K562 (cell line): ENCODE measurements around the gene MAD1L1. TPM values are rescaled to one million over a fixed set of nuclear protein-coding genes. Genes with fewer than 3 reads are reported as not detected.

ENCODE experiments used
- ATF1 ChIP-seq, 2 experiments: fragments of 450-650 bp in 1 of 2; IDR thresholded peaks; 2 replicates each; pipeline ENCODE4 v1.6.1; 2016; ENCODE audit warnings: missing compliant biosample characterization in 1 of 2, missing genetic modification characterization in 1 of 2
- EP400 ChIP-seq: fragments of 450-650 bp; IDR thresholded peaks from 2 replicates; pipeline ENCODE4 v1.6.1; 2017; ENCODE audit warnings: antibody characterized with exemption, mild to moderate bottlenecking, moderate library complexity
- HDAC1 ChIP-seq, 2 experiments: fragments of 450-650 bp; IDR thresholded peaks; 2 replicates each; pipeline ENCODE4 v1.6.1; 2016 to 2017; ENCODE audit warnings: inconsistent platforms in 1 of 2, mild to moderate bottlenecking in 1 of 2, moderate library complexity in 1 of 2
- HNRNPH1 ChIP-seq: fragments of 200-400 bp; formaldehyde crosslinking; optimal IDR thresholded peaks from 2 replicates; pipeline ENCODE3; 2017; ENCODE audit warnings: low read depth, mild to moderate bottlenecking, low read length, moderate library complexity
- JUNB ChIP-seq: fragments of 450-650 bp; formaldehyde crosslinking; conservative IDR thresholded peaks from 2 replicates; pipeline ENCODE4 v1.4.0; 2020; ENCODE audit warnings: mild to moderate bottlenecking
- PHF20 ChIP-seq: fragments of 450-650 bp; IDR thresholded peaks from 2 replicates; pipeline ENCODE4 v1.6.1; 2018; ENCODE audit not compliant: partially characterized antibody
- TARDBP ChIP-seq: fragments of 450-650 bp; IDR thresholded peaks from 2 replicates; pipeline ENCODE4 v1.6.1; 2016
- TBP ChIP-seq: optimal IDR thresholded peaks from 2 replicates; pipeline ENCODE3; 2011; ENCODE audit warnings: low read depth, low read length, improper control_type of control experiment
- ZNF143 ChIP-seq: sonication (generic); formaldehyde crosslinking; IDR thresholded peaks from 2 replicates; pipeline ENCODE4 v1.9.0; 2022; ENCODE audit warnings: mild to moderate bottlenecking, missing genetic modification reagents
- polyA plus RNA-seq, 8 experiments: library from polyadenylated mRNA; depleted of rRNA in 4 of 8; stranded (reverse) in 5 of 8; unstranded in 3 of 8; fragments of >200 nt; fragmentation: Nextera tagmentation in 2 of 8; fragmentation: Illumina TruSeq in 1 of 8; extraction: Ambion mirVana in 2 of 8; extraction: Trizol in 1 of 8; gene quantifications; 2 replicates each; pipeline versions ENCODE4 v1.2.1 to v1.2.3, GENCODE V29; 2011 to 2014; ENCODE audit warnings: inconsistent platforms in 1 of 8, missing spikeins in 1 of 8
- total RNA-seq, 7 experiments: library from RNA; depleted of rRNA in 6 of 7; stranded (reverse); fragments of >200 nt in 6 of 7; fragmentation: Illumina TruSeq in 2 of 7; extraction: Trizol in 2 of 7; gene quantifications; 2 replicates each; pipeline versions ENCODE4 v1.2.1 to v1.2.3, GENCODE V29; 2011 to 2021; ENCODE audit warnings: low replicate concordance in 1 of 7
- TF ChIP-seq, protein P1 (sequence below): IDR thresholded peaks from 2 replicates; pipeline ENCODE4 v1.6.1; 2014; ENCODE audit warnings: antibody characterized with exemption
- TF ChIP-seq, protein P2 (sequence below): fragments of 450-650 bp; formaldehyde crosslinking; IDR thresholded peaks from 2 replicates; pipeline ENCODE4 v1.4.0; 2022; ENCODE audit warnings: missing genetic modification characterization
- TF ChIP-seq, protein P3 (sequence below), 2 experiments: fragments of 450-650 bp; IDR thresholded peaks; 2 replicates each; pipeline ENCODE4 v1.6.1; 2016; ENCODE audit warnings: mild to moderate bottlenecking in 2 of 2, borderline replicate concordance in 1 of 2, low read depth in 1 of 2, moderate library complexity in 1 of 2
- TF ChIP-seq, protein P4 (sequence below): sonication (generic); formaldehyde crosslinking; IDR thresholded peaks from 2 replicates; pipeline ENCODE4 v1.4.0; 2020; ENCODE audit warnings: mild to moderate bottlenecking, missing genetic modification reagents

The MAD1L1 gene
- total and polyA plus RNA-seq, 9 of the 15 experiments (the other 6 are each of a cell fraction or from before 2014, with no cell fraction given) = 1.7 to 89.7 (median 18.0) TPM

DNA sequence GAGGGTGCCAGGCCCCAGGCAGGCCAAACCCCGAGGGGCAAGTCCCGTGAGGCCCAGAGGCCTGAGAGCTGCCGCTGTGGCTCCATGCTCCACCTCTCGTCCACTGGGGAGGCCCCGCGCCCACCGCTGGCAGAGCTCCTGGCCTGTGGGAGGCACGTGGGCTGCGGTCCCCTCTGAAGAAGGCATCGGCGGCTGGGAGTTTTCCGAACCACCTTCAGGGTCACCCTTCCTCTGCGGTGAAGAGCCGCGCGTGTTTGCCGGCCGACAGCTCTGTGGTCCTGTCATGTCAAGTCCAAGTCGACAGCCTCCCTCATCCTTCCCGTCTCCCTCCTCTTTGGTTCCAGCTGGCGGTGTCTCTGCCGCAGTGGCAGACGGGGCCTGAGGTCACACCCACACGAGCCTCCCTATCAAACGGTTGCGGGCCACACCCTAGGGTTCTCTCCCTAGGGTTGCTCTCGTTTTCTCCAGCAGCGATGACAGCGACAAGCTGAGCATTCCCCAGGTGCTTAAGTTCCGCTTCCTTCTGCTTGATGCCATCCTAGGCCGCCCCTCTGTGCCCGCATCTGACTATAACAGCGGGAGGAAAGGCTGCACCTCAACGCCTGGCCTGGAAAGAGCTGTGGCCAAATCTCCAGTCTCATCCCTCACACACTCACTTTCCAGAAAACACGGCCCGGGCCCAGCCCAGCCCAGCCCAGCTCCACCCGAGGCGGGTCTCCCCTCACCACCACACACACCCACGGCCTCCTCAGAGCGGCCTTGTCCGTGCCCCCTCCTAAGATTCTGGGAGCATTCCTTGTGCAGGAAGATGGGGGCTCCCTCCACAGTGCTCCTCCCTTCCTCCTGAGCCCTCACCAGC is 377.6 kb downstream of the MAD1L1 start (continued):
- TF ChIP-seq EP400 (peak; percentile 73; the same call in 1 of the 2 replicates), PHF20 (peak; percentile 53), JUNB (CRISPR knock-in tag) (no peak; the same call in 1 of the 2 replicates), HDAC1 (IDR thresholded peaks at IDR 0.05) (peak in 1 of 2 experiments; percentile 93; a peak in 2 of 4 replicates), HNRNPH1 (no peak), TBP (peak; percentile 37), ZNF143 (CRISPR knock-in tag) (peak; percentile 62), ATF1 (CRISPR knock-in tag; IDR thresholded peaks at IDR 0.05) (no peak), ATF1 (tag; IDR thresholded peaks at IDR 0.05) (peak; percentile 19; the same call in 1 of the 2 replicates), TARDBP (no peak)
- TF ChIP-seq, protein P1, sequence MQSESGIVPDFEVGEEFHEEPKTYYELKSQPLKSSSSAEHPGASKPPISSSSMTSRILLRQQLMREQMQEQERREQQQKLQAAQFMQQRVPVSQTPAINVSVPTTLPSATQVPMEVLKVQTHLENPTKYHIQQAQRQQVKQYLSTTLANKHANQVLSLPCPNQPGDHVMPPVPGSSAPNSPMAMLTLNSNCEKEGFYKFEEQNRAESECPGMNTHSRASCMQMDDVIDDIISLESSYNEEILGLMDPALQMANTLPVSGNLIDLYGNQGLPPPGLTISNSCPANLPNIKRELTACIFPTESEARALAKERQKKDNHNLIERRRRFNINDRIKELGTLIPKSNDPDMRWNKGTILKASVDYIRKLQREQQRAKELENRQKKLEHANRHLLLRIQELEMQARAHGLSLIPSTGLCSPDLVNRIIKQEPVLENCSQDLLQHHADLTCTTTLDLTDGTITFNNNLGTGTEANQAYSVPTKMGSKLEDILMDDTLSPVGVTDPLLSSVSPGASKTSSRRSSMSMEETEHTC = 0 out of 2 replicates have a peak, but pooled peaks have one; percentile 17
- TF ChIP-seq, protein P2, sequence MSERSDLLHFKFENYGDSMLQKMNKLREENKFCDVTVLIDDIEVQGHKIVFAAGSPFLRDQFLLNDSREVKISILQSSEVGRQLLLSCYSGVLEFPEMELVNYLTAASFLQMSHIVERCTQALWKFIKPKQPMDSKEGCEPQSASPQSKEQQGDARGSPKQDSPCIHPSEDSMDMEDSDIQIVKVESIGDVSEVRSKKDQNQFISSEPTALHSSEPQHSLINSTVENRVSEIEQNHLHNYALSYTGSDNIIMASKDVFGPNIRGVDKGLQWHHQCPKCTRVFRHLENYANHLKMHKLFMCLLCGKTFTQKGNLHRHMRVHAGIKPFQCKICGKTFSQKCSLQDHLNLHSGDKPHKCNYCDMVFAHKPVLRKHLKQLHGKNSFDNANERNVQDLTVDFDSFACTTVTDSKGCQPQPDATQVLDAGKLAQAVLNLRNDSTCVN (CRISPR knock-in tag) = 0 out of 2 replicates have a peak, but pooled peaks have one; percentile 53
- TF ChIP-seq, protein P3, sequence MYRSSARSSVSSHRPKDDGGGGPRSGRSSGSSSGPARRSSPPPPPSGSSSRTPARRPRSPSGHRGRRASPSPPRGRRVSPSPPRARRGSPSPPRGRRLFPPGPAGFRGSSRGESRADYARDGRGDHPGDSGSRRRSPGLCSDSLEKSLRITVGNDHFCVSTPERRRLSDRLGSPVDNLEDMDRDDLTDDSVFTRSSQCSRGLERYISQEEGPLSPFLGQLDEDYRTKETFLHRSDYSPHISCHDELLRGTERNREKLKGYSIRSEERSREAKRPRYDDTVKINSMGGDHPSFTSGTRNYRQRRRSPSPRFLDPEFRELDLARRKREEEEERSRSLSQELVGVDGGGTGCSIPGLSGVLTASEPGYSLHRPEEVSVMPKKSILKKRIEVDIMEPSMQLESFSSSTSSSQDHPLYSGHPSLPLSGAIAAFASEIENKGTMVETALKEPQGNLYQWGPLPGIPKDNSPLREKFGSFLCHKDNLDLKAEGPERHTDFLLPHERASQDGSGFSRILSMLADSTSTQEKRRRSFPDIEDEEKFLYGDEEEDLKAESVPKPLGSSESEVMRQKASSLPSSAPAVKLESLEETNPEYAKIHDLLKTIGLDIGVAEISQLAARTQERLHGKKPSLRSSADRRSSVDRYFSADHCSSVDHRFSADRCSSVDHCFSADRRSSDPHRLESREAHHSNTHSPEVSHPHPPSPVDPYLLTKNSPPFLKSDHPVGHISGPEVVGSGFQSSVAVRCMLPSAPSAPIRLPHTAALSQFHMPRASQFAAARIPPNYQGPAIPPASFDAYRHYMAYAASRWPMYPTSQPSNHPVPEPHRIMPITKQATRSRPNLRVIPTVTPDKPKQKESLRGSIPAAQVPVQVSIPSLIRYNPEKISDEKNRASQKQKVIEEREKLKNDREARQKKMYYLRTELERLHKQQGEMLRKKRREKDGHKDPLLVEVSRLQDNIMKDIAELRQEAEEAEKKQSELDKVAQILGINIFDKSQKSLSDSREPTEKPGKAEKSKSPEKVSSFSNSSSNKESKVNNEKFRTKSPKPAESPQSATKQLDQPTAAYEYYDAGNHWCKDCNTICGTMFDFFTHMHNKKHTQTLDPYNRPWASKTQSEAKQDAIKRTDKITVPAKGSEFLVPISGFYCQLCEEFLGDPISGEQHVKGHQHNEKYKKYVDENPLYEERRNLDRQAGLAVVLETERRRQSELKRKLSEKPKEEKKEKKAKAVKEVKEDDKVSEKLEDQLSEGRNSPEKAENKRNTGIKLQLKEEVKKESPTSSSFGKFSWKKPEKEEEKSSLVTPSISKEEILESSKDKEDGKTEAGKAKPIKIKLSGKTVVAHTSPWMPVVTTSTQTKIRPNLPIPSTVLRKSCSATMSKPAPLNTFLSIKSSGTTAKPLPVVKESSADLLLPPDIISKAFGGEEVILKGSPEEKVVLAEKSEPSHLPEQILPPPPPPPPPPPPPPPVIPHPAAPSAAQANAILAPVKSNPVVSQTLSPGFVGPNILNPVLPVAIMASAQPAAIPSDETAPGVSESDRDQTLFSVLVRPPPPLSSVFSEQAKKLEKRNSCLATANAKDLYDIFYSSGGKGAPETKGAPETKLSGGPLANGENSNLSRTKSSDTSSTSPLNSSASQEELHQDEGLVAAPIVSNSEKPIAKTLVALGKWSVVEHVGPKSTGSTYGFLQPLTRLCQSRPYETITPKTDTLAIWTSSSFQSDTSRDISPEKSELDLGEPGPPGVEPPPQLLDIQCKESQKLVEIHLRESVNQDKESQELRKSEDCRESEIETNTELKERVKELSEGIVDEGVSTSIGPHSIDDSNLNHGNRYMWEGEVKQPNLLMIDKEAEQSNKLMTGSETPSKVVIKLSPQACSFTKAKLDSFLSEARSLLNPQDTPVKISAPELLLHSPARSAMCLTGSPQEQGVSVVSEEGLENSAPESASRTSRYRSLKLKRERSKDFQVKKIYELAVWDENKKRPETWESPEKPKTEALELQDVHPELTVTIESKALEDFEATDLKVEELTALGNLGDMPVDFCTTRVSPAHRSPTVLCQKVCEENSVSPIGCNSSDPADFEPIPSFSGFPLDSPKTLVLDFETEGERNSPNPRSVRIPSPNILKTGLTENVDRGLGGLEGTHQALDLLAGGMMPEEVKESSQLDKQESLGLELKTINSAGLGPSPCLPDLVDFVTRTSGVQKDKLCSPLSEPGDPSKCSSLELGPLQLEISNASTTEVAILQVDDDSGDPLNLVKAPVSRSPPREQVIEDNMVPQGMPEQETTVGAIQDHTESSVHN (IDR thresholded peaks at IDR 0.05; ENCODE audit: borderline replicate concordance in 1 of 2, low read depth in 1 of 2) = peak in 1 of 2 experiments; percentile 83; a peak in 2 of 4 replicates
- TF ChIP-seq, protein P4, sequence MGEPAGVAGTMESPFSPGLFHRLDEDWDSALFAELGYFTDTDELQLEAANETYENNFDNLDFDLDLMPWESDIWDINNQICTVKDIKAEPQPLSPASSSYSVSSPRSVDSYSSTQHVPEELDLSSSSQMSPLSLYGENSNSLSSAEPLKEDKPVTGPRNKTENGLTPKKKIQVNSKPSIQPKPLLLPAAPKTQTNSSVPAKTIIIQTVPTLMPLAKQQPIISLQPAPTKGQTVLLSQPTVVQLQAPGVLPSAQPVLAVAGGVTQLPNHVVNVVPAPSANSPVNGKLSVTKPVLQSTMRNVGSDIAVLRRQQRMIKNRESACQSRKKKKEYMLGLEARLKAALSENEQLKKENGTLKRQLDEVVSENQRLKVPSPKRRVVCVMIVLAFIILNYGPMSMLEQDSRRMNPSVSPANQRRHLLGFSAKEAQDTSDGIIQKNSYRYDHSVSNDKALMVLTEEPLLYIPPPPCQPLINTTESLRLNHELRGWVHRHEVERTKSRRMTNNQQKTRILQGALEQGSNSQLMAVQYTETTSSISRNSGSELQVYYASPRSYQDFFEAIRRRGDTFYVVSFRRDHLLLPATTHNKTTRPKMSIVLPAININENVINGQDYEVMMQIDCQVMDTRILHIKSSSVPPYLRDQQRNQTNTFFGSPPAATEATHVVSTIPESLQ (CRISPR knock-in tag) = 0 out of 2 replicates have a peak, but pooled peaks have one; percentile 86
